RWPE2 (cell line): ENCODE results near the gene SPECC1L.

Source experiments
- ATAC-seq: fragments of 200-7000 bp; cut with Tn5 transposase; 3 replicates; pipeline ENCODE4 v1.9.1; 2021; ENCODE audit warnings: low read depth
- DNase-seq: peaks from one replicate; pipeline ENCODE4 v3.0.0-alpha.2; 2020; ENCODE audit warnings: low spot score
- H3K27ac ChIP-seq: fragments of 450-650 bp; 2 replicates; pipeline ENCODE4 v1.5.1; 2017; ENCODE audit warnings: mild to moderate bottlenecking; ENCODE audit not compliant: poor library complexity, severe bottlenecking
- H3K27me3 ChIP-seq: fragments of 250-450 bp; sonication (Bioruptor Pico); 2 replicates; pipeline ENCODE4 v1.5.1; 2021; ENCODE audit warnings: mild to moderate bottlenecking, moderate library complexity; ENCODE audit not compliant: insufficient read depth, poor library complexity, severe bottlenecking
- H3K36me3 ChIP-seq: fragments of 250-450 bp; sonication (Bioruptor Pico); 2 replicates; pipeline ENCODE4 v1.5.1; 2020; ENCODE audit warnings: low read depth, mild to moderate bottlenecking, moderate library complexity
- H3K4me1 ChIP-seq: fragments of 250-450 bp; sonication (Bioruptor Pico); 2 replicates; pipeline ENCODE4 v1.5.1; 2021; ENCODE audit warnings: mild to moderate bottlenecking, moderate library complexity; ENCODE audit not compliant: insufficient read depth, poor library complexity, severe bottlenecking
- H3K4me3 ChIP-seq: fragments of 250-450 bp; sonication (Bioruptor Pico); 2 replicates; pipeline ENCODE4 v1.5.1; 2021; ENCODE audit warnings: mild to moderate bottlenecking, moderate library complexity; ENCODE audit not compliant: severe bottlenecking
- H3K9me3 ChIP-seq: fragments of 250-450 bp; sonication (Bioruptor Pico); 2 replicates; pipeline ENCODE4 v1.5.1; 2021; ENCODE audit warnings: mild to moderate bottlenecking, moderate library complexity; ENCODE audit not compliant: severe bottlenecking
- CTCF ChIP-seq: fragments of 450-650 bp; IDR thresholded peaks from one replicate; pipeline ENCODE4 v1.5.1; 2017; ENCODE audit warnings: mild to moderate bottlenecking, moderate library complexity; ENCODE audit not compliant: poor library complexity, severe bottlenecking

SPECC1L gene

GRCh38 chr22:24400726-24401596 is 130.3 kb downstream of the SPECC1L start:
- DNase-seq (no peak), ATAC-seq (no peak)
- Histone ChIP-seq H3K36me3 (peaks cover 34% of the 10 kb centered on the region), H3K4me1 (peaks cover 13% of the 10 kb centered on the region), H3K4me3 (no peak overlapping the region), H3K9me3 (no peaks in the 10 kb centered on the region), H3K27ac (no peak overlapping the region), H3K27me3 (no peaks in the 10 kb centered on the region)
- TF ChIP-seq CTCF = no peak

- Histone ChIP-seq H3K4me3 (no peak overlapping the region), H3K27ac (peak overlapping the region; percentile 17), H3K27me3 (no peaks in the 10 kb centered on the region), H3K4me1 (peaks cover 13% of the 10 kb centered on the region), H3K9me3 (no peaks in the 10 kb centered on the region), H3K36me3 (peaks cover 29% of the 10 kb centered on the region)
- ATAC-seq = peak; percentile 24; the same call in 2 of the 3 replicates
- TF ChIP-seq CTCF = no peak
- no peak for DNase-seq
Measured at GRCh38 chr22:24401931-24402367, 131.3 kb downstream of the SPECC1L start.

- Histone ChIP-seq H3K4me3 (no peak overlapping the region), H3K4me1 (peaks cover 13% of the 10 kb centered on the region), H3K9me3 (no peaks in the 10 kb centered on the region), H3K36me3 (peaks cover 29% of the 10 kb centered on the region), H3K27ac (peak overlapping the region; percentile 17), H3K27me3 (no peaks in the 10 kb centered on the region)
- no peak for TF ChIP-seq CTCF
- peak; percentile 98 for ATAC-seq
- DNase-seq = no peak
Measured at GRCh38 chr22:24402460-24403192, 132.0 kb downstream of the SPECC1L start.

GRCh38 chr22:24403346-24403745 is 132.7 kb downstream of the SPECC1L start:
- Histone ChIP-seq H3K36me3 (peaks cover 29% of the 10 kb centered on the region), H3K27me3 (no peaks in the 10 kb centered on the region), H3K4me3 (no peak overlapping the region), H3K9me3 (no peaks in the 10 kb centered on the region), H3K27ac (no peak overlapping the region), H3K4me1 (peaks cover 13% of the 10 kb centered on the region)
- TF ChIP-seq CTCF = no peak
- DNase-seq (no peak), ATAC-seq (no peak)
